HL-60 (cell line): ENCODE measurements around the gene PEX10.

Experiments
- DNase-seq, 2 experiments: peaks; one replicate each; pipeline ENCODE4 v3.0.0-alpha.2; 2010 to 2020; ENCODE audit warnings: low read depth in 1 of 2, low spot score in 1 of 2
- H3K27ac ChIP-seq: fragments of 250-450 bp; sonication (Bioruptor Pico); replicated peaks from 2 replicates; pipeline ENCODE4 v1.5.1; 2020; ENCODE audit warnings: mild to moderate bottlenecking, moderate library complexity
- H3K27me3 ChIP-seq: fragments of 250-450 bp; sonication (Bioruptor Pico); 2 replicates; pipeline ENCODE4 v1.5.1; 2021; ENCODE audit warnings: mild to moderate bottlenecking, moderate library complexity; ENCODE audit not compliant: insufficient read depth, poor library complexity, severe bottlenecking
- H3K4me3 ChIP-seq: replicated peaks from 2 replicates; pipeline ENCODE4 v1.5.1; 2011; ENCODE audit warnings: mild to moderate bottlenecking, control low read depth, low read length; ENCODE audit not compliant: insufficient read depth
- CTCF ChIP-seq: IDR thresholded peaks from one replicate; pipeline ENCODE4 v1.5.1; 2011; ENCODE audit warnings: low read length, control low read depth, inconsistent platforms; ENCODE audit not compliant: insufficient read depth
- GABPA ChIP-seq: IDR thresholded peaks from 2 replicates; pipeline ENCODE4 v1.6.1; 2012; ENCODE audit warnings: low read depth
- POLR2AphosphoS5 ChIP-seq: IDR thresholded peaks from 2 replicates; pipeline ENCODE4 v1.6.1; 2012; ENCODE audit warnings: low read depth
- REST ChIP-seq: IDR thresholded peaks from 2 replicates; pipeline ENCODE4 v1.6.1; 2012; ENCODE audit warnings: low read depth; ENCODE audit not compliant: insufficient replicate concordance
- SPI1 ChIP-seq: IDR thresholded peaks from 2 replicates; pipeline ENCODE4 v1.6.1; 2012; ENCODE audit warnings: low read depth, mild to moderate bottlenecking, borderline replicate concordance

Gene PEX10

GRCh38 chr1:2405588-2406295 is 6.6 kb downstream of the PEX10 start:
- DNase-seq = no peak
- TF ChIP-seq POLR2AphosphoS5 = no peak
- TF ChIP-seq REST = no peak
- TF ChIP-seq GABPA = no peak
- no peak for TF ChIP-seq CTCF
- no peak for TF ChIP-seq SPI1
- no peak overlapping the region for H3K27ac ChIP-seq

GRCh38 chr1:2404890-2405511 is 7.4 kb downstream of the PEX10 start:
- H3K27me3 ChIP-seq = no peaks in the 10 kb centered on the region
- H3K4me3 ChIP-seq = no peak overlapping the region
- no peak overlapping the region for H3K27ac ChIP-seq
- DNase-seq = no peak
- no peak for TF ChIP-seq SPI1
- no peak for TF ChIP-seq POLR2AphosphoS5
- TF ChIP-seq CTCF = no peak
- no peak for TF ChIP-seq GABPA
- no peak for TF ChIP-seq REST

More at GRCh38 chr1:2405588-2406295, 6.6 kb downstream of the PEX10 start:
- Histone ChIP-seq H3K27me3 (no peaks in the 10 kb centered on the region), H3K4me3 (no peak overlapping the region)

GRCh38 chr1:2404142-2404889 is 8.0 kb downstream of the PEX10 start:
- Histone ChIP-seq H3K4me3 (no peak overlapping the region), H3K27me3 (no peaks in the 10 kb centered on the region), H3K27ac (no peak overlapping the region)
- TF ChIP-seq GABPA = no peak
- no peak for TF ChIP-seq SPI1
- TF ChIP-seq POLR2AphosphoS5 = no peak
- no peak for TF ChIP-seq REST
- no peak for TF ChIP-seq CTCF
- DNase-seq = no peak
